G401.6 (cell line): ENCODE results near the gene ACSF3.

ENCODE experiments used
- FAIRE-seq: peaks from 2 replicates; lab custom pipeline; 2012; peaks lifted over from hg19 to GRCh38; lab: Jason Lieb, UNC

Gene ACSF3

DNA sequence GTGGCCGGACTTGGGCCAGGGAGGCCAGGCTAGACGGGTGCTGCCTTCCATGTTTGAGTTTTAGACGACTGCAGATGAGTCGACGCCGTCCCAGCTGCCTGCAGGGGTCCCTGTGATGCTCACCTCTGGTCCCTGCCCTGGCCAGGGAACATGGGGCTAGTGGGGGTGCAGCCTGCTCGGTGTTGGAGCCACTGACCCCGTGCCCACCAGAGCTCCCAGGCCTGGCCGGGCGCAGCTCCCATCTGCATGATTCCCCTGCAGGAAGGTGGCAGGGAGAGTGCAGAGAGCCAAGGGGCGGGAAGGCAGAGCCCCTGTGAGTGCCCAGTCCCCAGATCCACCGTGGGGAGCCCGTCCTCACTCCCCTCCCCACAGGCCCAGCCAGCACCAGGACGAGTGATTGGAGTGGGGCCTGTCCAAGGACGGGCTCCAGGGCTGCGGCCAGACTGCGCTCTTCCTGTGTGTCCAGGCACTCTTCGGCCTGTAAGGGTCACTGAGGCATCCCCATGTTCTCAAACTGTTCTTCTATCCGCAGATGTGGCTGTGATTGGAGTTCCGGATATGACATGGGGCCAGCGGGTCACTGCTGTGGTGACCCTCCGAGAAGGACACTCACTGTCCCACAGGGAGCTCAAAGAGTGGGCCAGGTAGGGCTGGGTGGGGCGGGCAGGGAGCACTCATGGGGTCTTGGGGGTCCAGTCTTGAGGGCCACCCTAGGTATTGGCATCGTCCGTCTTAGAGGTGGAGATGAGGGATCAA lies 51.9 kb downstream of the ACSF3 start:
- no peak for FAIRE-seq

- FAIRE-seq = no peak
Observed at GRCh38 chr16:89146211-89147005, 52.8 kb downstream of the ACSF3 start.

GRCh38 chr16:89147085-89147817 lies 53.6 kb downstream of the ACSF3 start:
- FAIRE-seq = no peak

DNA sequence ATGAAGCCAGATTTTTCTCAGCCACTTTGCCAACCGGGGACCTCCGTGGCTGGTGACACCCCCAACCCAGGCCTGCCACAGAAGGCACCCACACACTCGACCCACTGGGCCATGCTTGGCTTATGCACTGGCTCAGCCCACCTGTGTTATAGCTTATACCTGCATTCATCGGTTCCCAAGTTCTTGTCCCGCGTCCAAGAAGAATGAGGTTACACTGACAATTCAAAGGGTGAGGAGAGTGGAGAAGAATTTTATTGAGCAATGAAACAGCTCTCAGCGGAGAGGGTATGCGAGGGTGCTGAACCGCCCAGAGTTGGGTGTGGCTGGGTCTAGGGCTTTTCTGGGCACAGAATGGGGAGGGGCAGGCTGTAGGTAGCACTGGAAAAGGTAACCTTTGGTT lies 55.7 kb downstream of the ACSF3 start:
- no peak for FAIRE-seq

- no peak for FAIRE-seq
Observed at GRCh38 chr16:89150090-89150835, 56.6 kb downstream of the ACSF3 start.

- FAIRE-seq = no peak
Observed at GRCh38 chr16:89150981-89151380, 57.3 kb downstream of the ACSF3 start.

- no peak for FAIRE-seq
Observed at GRCh38 chr16:89152831-89153700, 59.4 kb downstream of the ACSF3 start.

- no peak for FAIRE-seq
Observed at GRCh38 chr16:89153848-89154271, 60.2 kb downstream of the ACSF3 start.

- FAIRE-seq = no peak
Observed at GRCh38 chr16:89154390-89155183, 60.9 kb downstream of the ACSF3 start.

GRCh38 chr16:89155184-89155679 lies 61.6 kb downstream of the ACSF3 start:
- no peak for FAIRE-seq

DNA sequence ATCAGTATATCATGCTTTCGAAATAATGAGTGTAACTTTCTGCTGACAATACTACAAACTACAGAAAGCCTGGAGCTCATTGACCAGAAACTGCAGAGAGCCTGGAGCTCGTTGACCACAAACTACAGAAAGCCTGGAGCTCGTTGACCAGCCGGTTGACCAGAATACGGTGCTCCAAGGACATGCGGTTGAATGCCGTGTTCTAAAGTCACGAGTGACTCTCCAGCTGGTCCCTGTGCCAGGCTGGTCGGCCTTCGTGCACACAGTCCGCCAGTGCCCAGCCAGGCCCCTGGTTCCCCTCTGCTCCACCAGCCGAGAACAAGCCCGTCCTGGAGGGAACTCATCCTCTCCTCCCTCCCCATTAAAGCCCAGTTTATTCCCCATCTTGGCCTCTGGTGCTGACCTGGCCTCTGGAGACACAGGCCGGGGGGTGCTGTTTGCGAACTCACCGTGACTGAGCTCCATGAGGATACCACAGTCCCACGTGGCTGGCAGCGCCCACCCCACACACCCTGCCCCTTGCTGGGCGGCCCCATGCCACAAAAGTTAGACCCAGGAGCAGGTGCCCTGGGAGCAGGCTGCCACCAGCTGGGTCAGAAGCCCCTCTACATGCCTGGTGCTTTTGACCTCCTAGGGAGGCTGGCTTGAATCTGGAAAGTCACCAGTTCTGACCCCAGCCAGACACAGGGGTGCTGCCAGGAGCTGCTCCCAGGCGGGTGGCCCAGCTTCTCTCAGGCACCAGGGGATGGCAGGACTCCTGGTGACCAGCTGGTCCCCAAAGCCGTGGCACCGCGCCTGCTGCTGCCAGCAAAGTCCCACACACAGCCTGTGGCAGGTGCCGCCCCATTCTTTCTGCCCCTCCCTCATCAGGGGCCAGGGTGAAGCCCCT lies 62.4 kb downstream of the ACSF3 start:
- no peak for FAIRE-seq

GRCh38 chr16:89156740-89157645 lies 63.3 kb downstream of the ACSF3 start:
- no peak for FAIRE-seq

- no peak for FAIRE-seq
Observed at GRCh38 chr16:89157778-89158177, 64.1 kb downstream of the ACSF3 start.

DNA sequence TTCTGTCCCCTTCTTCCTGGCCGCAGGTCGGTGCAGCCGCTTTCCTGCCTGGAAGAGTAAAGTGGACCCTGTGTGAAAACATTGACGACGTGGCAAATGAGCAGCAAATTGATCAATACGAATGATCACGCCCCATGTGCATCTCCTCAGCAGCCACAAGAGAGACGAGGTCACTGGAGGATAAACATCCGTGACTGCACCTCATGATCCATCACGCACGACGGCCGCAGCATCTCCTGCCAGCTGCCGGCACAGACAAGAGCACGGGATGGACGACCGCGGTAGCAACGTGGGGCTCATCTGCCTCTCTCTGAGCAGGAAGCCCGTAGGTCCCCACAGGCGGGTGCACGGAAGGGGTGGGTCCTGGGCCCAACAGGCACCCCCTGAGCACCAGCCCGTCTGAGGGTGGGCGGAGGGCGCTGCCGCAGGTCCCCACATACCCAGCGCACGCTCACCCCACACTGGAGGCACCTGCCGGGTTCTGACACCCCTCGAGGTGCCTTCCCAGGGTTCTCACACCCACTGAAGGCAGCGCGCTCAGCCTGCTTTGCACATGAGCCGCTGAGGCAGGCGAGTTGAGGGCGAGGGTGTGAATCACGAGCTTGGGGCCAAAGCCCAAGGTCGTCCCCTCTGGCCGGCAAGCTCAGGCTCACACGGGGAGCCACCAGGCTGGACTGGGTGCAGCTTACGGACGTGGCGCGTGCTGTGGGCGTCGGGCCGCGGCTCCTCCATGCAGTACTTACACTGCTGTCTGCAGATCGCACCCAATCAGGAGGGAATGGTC lies 65.6 kb downstream of the ACSF3 start:
- FAIRE-seq = no peak

DNA sequence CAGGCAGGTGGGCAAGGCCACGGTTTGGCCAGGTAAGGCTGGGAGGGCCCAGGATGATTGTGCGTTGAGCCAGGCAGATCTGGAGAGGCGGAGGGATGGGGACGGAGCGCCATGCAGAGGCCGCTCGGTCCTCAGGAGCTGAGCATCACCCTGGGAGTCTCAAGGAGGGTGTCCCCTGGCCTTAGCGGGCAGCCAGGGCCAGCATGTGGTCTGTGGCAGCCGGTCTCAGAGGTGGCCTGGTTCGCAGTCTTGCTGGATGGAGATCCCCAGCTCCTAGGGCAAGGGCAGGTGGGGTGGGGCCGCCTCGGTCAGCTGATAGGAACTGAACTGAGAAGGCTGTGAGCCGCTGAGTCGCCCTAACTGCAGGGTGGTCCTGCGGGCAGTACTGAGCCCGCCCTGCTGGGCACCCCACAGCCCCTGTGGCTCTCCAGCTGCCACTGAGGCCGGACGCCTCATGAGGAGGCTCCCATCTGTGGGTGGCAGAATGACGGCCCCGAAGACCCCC lies 66.2 kb downstream of the ACSF3 start:
- no peak for FAIRE-seq

DNA sequence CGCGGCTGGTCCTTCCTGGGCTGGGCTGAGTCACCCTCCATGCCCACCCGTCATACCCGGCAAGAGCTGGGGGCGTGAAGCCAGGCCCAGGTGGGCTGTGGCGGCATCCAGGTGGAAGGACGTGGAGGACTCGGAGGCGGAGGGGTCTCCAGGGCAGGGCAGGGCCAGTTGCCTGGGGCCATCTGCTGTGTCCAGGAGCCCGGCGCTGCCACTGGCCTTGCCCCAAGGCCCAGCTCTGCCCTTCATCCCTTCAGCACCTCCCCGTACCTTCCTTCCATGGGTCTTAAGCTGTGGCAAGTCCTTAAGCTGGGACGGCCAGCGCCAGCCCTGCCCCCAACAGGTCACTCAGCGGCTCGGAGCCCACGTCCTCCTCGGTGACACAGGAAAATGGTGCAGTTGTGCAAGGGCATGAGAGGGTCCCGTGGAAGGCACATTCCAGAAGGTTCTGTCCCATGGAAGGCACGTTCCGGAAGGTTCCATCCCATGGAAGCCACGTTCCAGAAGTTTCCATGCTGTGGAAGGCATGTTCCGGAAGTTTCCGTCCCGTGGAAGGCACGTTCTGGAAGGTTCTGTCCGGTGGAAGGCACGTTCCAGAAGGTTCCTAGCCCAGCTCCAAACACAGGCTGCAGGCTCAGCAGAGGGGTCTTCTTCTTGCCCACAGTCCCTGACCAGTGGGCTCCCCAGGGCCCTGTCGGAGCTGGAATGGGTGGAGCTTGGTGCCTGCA lies 67.5 kb downstream of the ACSF3 start:
- no peak for FAIRE-seq
